GM12878 (cell line): ENCODE results near the gene LINGO1.

Source experiments
- BCL11A ChIP-seq: IDR thresholded peaks from 2 replicates; pipeline ENCODE4 v1.6.1; 2011; ENCODE audit warnings: low read depth, low read length
- CHD4 ChIP-seq: fragments of 200-600 bp; sonication (generic); IDR thresholded peaks from 2 replicates; pipeline ENCODE4 v1.6.1; 2016; ENCODE audit warnings: mild to moderate bottlenecking
- EP300 ChIP-seq, 2 experiments: fragments of 150-350 bp in 1 of 2; IDR thresholded peaks; 2 replicates each; pipeline ENCODE4 v1.6.1; 2011 to 2012; ENCODE audit warnings: low read depth in 2 of 2, low read length in 2 of 2, borderline replicate concordance in 1 of 2, improper control_type of control experiment in 1 of 2, inconsistent platforms in 1 of 2; ENCODE audit not compliant: control insufficient read depth in 1 of 2
- FOXM1 ChIP-seq: IDR thresholded peaks from 2 replicates; pipeline ENCODE4 v1.6.1; 2012; ENCODE audit warnings: low read depth, mild to moderate bottlenecking, inconsistent platforms, low read length, moderate library complexity
- LARP7 ChIP-seq: fragments of 450-650 bp; IDR thresholded peaks from 2 replicates; pipeline ENCODE4 v1.6.1; 2017; ENCODE audit warnings: mild to moderate bottlenecking
- POLR2A ChIP-seq: IDR thresholded peaks from 2 replicates; pipeline ENCODE4 v1.6.1; 2011; ENCODE audit warnings: low read depth, mild to moderate bottlenecking, low read length
- SIN3A ChIP-seq: IDR thresholded peaks from 2 replicates; pipeline ENCODE4 v1.6.1; 2012; ENCODE audit warnings: low read depth, low read length, improper control_type of control experiment
- SREBF1 ChIP-seq: IDR thresholded peaks from 2 replicates; pipeline ENCODE4 v1.6.1; 2012; ENCODE audit warnings: mild to moderate bottlenecking, low read length
- STAT3 ChIP-seq: IDR thresholded peaks from 2 replicates; pipeline ENCODE4 v1.6.1; 2011; ENCODE audit warnings: low read depth, low read length, improper control_type of control experiment
- TF ChIP-seq, protein P1 (sequence below): IDR thresholded peaks from 2 replicates; pipeline ENCODE4 v1.6.1; 2011; ENCODE audit warnings: mild to moderate bottlenecking, low read depth, low read length, moderate library complexity; ENCODE audit not compliant: insufficient replicate concordance
- TF ChIP-seq, protein P2 (sequence below), 3 experiments: IDR thresholded peaks in 2 of 3; conservative IDR thresholded peaks in 1 of 3; 2 replicates each; pipeline ENCODE4 v1.5.1; 2011; ENCODE audit warnings: low read depth in 3 of 3, low read length in 3 of 3, mild to moderate bottlenecking in 3 of 3, control low read depth in 2 of 3, moderate library complexity in 2 of 3, inconsistent platforms in 1 of 3, mixed read lengths in 1 of 3; ENCODE audit not compliant: control insufficient read depth in 2 of 3, insufficient read depth in 1 of 3; ENCODE audit errors: extremely low read depth in 1 of 3
- TF ChIP-seq, protein P3 (sequence below): fragments of 450-650 bp; IDR thresholded peaks from 2 replicates; pipeline ENCODE4 v1.6.1; 2016; ENCODE audit warnings: mild to moderate bottlenecking
- TF ChIP-seq, protein P4 (sequence below): IDR thresholded peaks from 2 replicates; pipeline ENCODE4 v1.6.1; 2012; ENCODE audit warnings: low read depth, low read length, improper control_type of control experiment
- TF ChIP-seq, protein P5 (sequence below): IDR thresholded peaks from 2 replicates; pipeline ENCODE4 v1.6.1; 2012; ENCODE audit warnings: low read depth, low read length, improper control_type of control experiment

DNA sequence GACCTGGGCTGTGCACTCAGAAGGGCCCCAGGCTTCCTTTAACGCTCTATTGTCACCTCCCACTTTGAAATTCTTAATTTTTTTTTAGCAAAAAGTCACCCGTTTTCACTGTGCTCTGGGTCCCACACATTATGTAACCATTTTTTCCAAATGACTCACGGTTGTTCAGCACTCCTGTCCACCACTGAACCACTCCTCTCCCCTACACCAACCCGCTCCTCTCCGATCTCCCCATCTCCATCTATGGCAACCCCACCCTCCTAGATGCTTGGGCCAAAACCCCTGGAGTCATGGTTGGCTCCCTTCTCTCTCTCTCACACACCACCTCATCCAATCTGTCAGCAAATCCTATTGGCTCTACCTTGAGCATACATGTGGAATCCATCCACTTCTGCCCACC lies 41.2 kb upstream of the LINGO1 start:
- TF ChIP-seq SIN3A (no peak), STAT3 (no peak), EP300 (IDR thresholded peaks at IDR 0.05; ENCODE audit: borderline replicate concordance in 1 of 2, control insufficient read depth in 1 of 2, low read depth in 2 of 2, low read length in 2 of 2) (no peak), SREBF1 (no peak), POLR2A (no peak), LARP7 (no peak), BCL11A (no peak), FOXM1 (no peak), CHD4 (no peak)
- TF ChIP-seq, protein P1, sequence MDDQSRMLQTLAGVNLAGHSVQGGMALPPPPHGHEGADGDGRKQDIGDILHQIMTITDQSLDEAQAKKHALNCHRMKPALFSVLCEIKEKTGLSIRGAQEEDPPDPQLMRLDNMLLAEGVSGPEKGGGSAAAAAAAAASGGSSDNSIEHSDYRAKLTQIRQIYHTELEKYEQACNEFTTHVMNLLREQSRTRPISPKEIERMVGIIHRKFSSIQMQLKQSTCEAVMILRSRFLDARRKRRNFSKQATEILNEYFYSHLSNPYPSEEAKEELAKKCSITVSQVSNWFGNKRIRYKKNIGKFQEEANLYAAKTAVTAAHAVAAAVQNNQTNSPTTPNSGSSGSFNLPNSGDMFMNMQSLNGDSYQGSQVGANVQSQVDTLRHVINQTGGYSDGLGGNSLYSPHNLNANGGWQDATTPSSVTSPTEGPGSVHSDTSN, result no peak
- TF ChIP-seq, protein P2, sequence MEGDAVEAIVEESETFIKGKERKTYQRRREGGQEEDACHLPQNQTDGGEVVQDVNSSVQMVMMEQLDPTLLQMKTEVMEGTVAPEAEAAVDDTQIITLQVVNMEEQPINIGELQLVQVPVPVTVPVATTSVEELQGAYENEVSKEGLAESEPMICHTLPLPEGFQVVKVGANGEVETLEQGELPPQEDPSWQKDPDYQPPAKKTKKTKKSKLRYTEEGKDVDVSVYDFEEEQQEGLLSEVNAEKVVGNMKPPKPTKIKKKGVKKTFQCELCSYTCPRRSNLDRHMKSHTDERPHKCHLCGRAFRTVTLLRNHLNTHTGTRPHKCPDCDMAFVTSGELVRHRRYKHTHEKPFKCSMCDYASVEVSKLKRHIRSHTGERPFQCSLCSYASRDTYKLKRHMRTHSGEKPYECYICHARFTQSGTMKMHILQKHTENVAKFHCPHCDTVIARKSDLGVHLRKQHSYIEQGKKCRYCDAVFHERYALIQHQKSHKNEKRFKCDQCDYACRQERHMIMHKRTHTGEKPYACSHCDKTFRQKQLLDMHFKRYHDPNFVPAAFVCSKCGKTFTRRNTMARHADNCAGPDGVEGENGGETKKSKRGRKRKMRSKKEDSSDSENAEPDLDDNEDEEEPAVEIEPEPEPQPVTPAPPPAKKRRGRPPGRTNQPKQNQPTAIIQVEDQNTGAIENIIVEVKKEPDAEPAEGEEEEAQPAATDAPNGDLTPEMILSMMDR (IDR thresholded peaks at IDR 0.05 in 2 of 3, conservative IDR thresholded peaks at IDR 0.05 in 1 of 3; ENCODE audit: control insufficient read depth in 2 of 3, extremely low read depth in 1 of 3, insufficient read depth in 1 of 3, low read depth in 3 of 3, low read length in 3 of 3), result no peak
- TF ChIP-seq, protein P3, sequence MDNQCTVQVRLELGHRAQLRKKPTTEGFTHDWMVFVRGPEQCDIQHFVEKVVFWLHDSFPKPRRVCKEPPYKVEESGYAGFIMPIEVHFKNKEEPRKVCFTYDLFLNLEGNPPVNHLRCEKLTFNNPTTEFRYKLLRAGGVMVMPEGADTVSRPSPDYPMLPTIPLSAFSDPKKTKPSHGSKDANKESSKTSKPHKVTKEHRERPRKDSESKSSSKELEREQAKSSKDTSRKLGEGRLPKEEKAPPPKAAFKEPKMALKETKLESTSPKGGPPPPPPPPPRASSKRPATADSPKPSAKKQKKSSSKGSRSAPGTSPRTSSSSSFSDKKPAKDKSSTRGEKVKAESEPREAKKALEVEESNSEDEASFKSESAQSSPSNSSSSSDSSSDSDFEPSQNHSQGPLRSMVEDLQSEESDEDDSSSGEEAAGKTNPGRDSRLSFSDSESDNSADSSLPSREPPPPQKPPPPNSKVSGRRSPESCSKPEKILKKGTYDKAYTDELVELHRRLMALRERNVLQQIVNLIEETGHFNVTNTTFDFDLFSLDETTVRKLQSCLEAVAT, result no peak
- TF ChIP-seq, protein P4, sequence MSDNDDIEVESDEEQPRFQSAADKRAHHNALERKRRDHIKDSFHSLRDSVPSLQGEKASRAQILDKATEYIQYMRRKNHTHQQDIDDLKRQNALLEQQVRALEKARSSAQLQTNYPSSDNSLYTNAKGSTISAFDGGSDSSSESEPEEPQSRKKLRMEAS, result no peak
- TF ChIP-seq, protein P5, sequence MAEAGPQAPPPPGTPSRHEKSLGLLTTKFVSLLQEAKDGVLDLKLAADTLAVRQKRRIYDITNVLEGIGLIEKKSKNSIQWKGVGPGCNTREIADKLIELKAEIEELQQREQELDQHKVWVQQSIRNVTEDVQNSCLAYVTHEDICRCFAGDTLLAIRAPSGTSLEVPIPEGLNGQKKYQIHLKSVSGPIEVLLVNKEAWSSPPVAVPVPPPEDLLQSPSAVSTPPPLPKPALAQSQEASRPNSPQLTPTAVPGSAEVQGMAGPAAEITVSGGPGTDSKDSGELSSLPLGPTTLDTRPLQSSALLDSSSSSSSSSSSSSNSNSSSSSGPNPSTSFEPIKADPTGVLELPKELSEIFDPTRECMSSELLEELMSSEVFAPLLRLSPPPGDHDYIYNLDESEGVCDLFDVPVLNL, result no peak
